Activated CD4-positive, alpha-beta T cell treated with anti-CD3 and anti-CD28 coated beads for 36 hours (primary cell): ENCODE results near the gene KCNIP4. TPM values are rescaled to one million over a fixed set of nuclear protein-coding genes. Genes with fewer than 3 reads are reported as not detected.

Experiments used
- ATAC-seq: fragments of 200-7000 bp; cut with Tn5 transposase; one replicate; pipeline ENCODE4 v1.10.0; 2021; ENCODE audit warnings: mild to moderate bottlenecking, moderate library complexity
- CTCF ChIA-PET: fragments of 350-600 bp; sonication (Branson Sonifier 250); formaldehyde crosslinking; loops from one replicate; lab custom pipeline; 2021; ENCODE audit warnings: antibody characterized with exemption; lab: Charles Lee
- POLR2A ChIA-PET: fragments of 350-600 bp; sonication (Branson Sonifier 250); formaldehyde crosslinking; loops from one replicate; lab custom pipeline; 2021; ENCODE audit warnings: antibody characterized with exemption, inconsistent platforms; lab: Charles Lee
- DNase-seq: peaks from one replicate; pipeline ENCODE4 v3.0.0-alpha.2; 2020
- H3K27ac Mint-ChIP-seq: one replicate; pipeline ENCODE4 v1.8.0; 2021; ENCODE audit warnings: mixed read lengths
- H3K27me3 Mint-ChIP-seq: one replicate; pipeline ENCODE4 v1.8.0; 2021; ENCODE audit warnings: mixed read lengths
- H3K36me3 Mint-ChIP-seq: one replicate; pipeline ENCODE4 v1.8.0; 2021; ENCODE audit warnings: low read depth, mixed read lengths
- H3K4me1 Mint-ChIP-seq: one replicate; pipeline ENCODE4 v1.8.0; 2021; ENCODE audit warnings: mixed read lengths
- H3K4me3 Mint-ChIP-seq: one replicate; pipeline ENCODE4 v1.8.0; 2021; ENCODE audit warnings: mild to moderate bottlenecking, moderate library complexity, mixed read lengths
- H3K9me3 Mint-ChIP-seq: one replicate; pipeline ENCODE4 v1.8.0; 2021; ENCODE audit warnings: low read depth, mixed read lengths
- intact Hi-C, 2 experiments: fragments of 100-400 bp; cut with DNase I in 1 of 2; cut with micrococcal nuclease in 1 of 2; formaldehyde crosslinking; loops; one replicate each; pipeline versions ENCODE4 v1.14.2 to v1.15.1; 2022 to 2024; cut with DNase I, micrococcal nuclease
- total RNA-seq, 2 experiments: library from RNA; stranded (reverse); gene quantifications; one replicate each; pipeline ENCODE4 v1.2.3, GENCODE V29; 2021

Gene KCNIP4
- total RNA-seq, 2 experiments from 2014 or later, result not detected

GRCh38 chr4:21722157-21722839 lies 226.3 kb downstream of the KCNIP4 start:
- Mint-ChIP-seq H3K9me3 (no peaks in the 10 kb centered on the region), H3K4me1 (no peaks in the 10 kb centered on the region), H3K4me3 (no peak overlapping the region), H3K27ac (no peak overlapping the region), H3K27me3 (no peaks in the 10 kb centered on the region), H3K36me3 (no peaks in the 10 kb centered on the region)
- ChIA-PET POLR2A (no interaction called here), CTCF (no interaction called here)
- DNase-seq (no peak), ATAC-seq (no peak)
- intact Hi-C loops, result no loop called here

GRCh38 chr4:21716531-21716930 lies 232.0 kb downstream of the KCNIP4 start:
- Mint-ChIP-seq H3K9me3 (peaks cover 2% of the 10 kb centered on the region), H3K27ac (no peak overlapping the region), H3K27me3 (peaks cover 2% of the 10 kb centered on the region), H3K36me3 (no peaks in the 10 kb centered on the region), H3K4me3 (no peak overlapping the region), H3K4me1 (no peaks in the 10 kb centered on the region)
- intact Hi-C loops, result no loop called here
- DNase-seq, result no peak
- ATAC-seq, result no peak
- ChIA-PET CTCF (no interaction called here), POLR2A (no interaction called here)

- Mint-ChIP-seq H3K9me3 (no peaks in the 10 kb centered on the region), H3K27ac (no peak overlapping the region), H3K4me3 (no peak overlapping the region), H3K27me3 (no peaks in the 10 kb centered on the region), H3K36me3 (no peaks in the 10 kb centered on the region), H3K4me1 (no peaks in the 10 kb centered on the region)
- ATAC-seq (no peak), DNase-seq (no peak)
- intact Hi-C loops, result no loop called here
- ChIA-PET CTCF (no interaction called here), POLR2A (no interaction called here)
Measured at GRCh38 chr4:21710179-21710835, 238.3 kb downstream of the KCNIP4 start.

- Mint-ChIP-seq H3K27ac (no peak overlapping the region), H3K4me1 (no peaks in the 10 kb centered on the region), H3K4me3 (no peak overlapping the region), H3K9me3 (no peaks in the 10 kb centered on the region), H3K27me3 (no peaks in the 10 kb centered on the region), H3K36me3 (no peaks in the 10 kb centered on the region)
- ChIA-PET CTCF (no interaction called here), POLR2A (no interaction called here)
- intact Hi-C loops, result no loop called here
- ATAC-seq (no peak), DNase-seq (no peak)
Measured at GRCh38 chr4:21709761-21710160, 238.8 kb downstream of the KCNIP4 start.

- Mint-ChIP-seq H3K27ac (no peak overlapping the region), H3K4me1 (no peaks in the 10 kb centered on the region), H3K27me3 (no peaks in the 10 kb centered on the region), H3K9me3 (no peaks in the 10 kb centered on the region), H3K4me3 (no peak overlapping the region), H3K36me3 (no peaks in the 10 kb centered on the region)
- CTCF ChIA-PET, result interaction anchor here (0.7 kb wide), 1 partner anchor 62 kb away, joined by 3 read pairs; no protein-coding TSS in a partner anchor
- POLR2A ChIA-PET, result no interaction called here
- DNase-seq (no peak), ATAC-seq (no peak)
- intact Hi-C loops, result no loop called here
Measured at GRCh38 chr4:21709031-21709430, 239.5 kb downstream of the KCNIP4 start.

- no peaks in the 10 kb centered on the region for H3K4me1 Mint-ChIP-seq
- H3K4me3 Mint-ChIP-seq, result no peak overlapping the region
- no peaks in the 10 kb centered on the region for H3K36me3 Mint-ChIP-seq
- H3K27ac Mint-ChIP-seq, result no peak overlapping the region
- H3K27me3 Mint-ChIP-seq, result peaks cover 4% of the 10 kb centered on the region
- intact Hi-C loops, result no loop called here
- no peak for ATAC-seq
- no peak for DNase-seq
- ChIA-PET CTCF (no interaction called here), POLR2A (no interaction called here)
- H3K9me3 Mint-ChIP-seq, result no peaks in the 10 kb centered on the region
Measured at GRCh38 chr4:21699446-21699845, 249.1 kb downstream of the KCNIP4 start.

- ChIA-PET POLR2A (no interaction called here), CTCF (no interaction called here)
- H3K4me1 Mint-ChIP-seq, result no peaks in the 10 kb centered on the region
- no peak overlapping the region for H3K27ac Mint-ChIP-seq
- no peak overlapping the region for H3K4me3 Mint-ChIP-seq
- peaks cover 6% of the 10 kb centered on the region for H3K27me3 Mint-ChIP-seq
- H3K9me3 Mint-ChIP-seq, result no peaks in the 10 kb centered on the region
- no peaks in the 10 kb centered on the region for H3K36me3 Mint-ChIP-seq
- ATAC-seq (no peak), DNase-seq (peak; percentile 18)
- intact Hi-C loops, result no loop called here
Measured at GRCh38 chr4:21697583-21697982, 251.0 kb downstream of the KCNIP4 start.

- no peaks in the 10 kb centered on the region for H3K9me3 Mint-ChIP-seq
- peaks cover 6% of the 10 kb centered on the region for H3K27me3 Mint-ChIP-seq
- intact Hi-C loops, result no loop called here
- POLR2A ChIA-PET, result no interaction called here
- no peak overlapping the region for H3K4me3 Mint-ChIP-seq
- H3K27ac Mint-ChIP-seq, result no peak overlapping the region
- H3K4me1 Mint-ChIP-seq, result no peaks in the 10 kb centered on the region
- H3K36me3 Mint-ChIP-seq, result no peaks in the 10 kb centered on the region
- no peak for DNase-seq
- ATAC-seq, result no peak
- CTCF ChIA-PET, result interaction anchor here (1.2 kb wide), 1 partner anchor 9 kb away, joined by 3 read pairs; no protein-coding TSS in a partner anchor
Measured at GRCh38 chr4:21695141-21695540, 253.4 kb downstream of the KCNIP4 start.

- POLR2A ChIA-PET, result no interaction called here
- Mint-ChIP-seq H3K4me3 (no peak overlapping the region), H3K9me3 (no peaks in the 10 kb centered on the region), H3K27me3 (peaks cover 6% of the 10 kb centered on the region), H3K36me3 (no peaks in the 10 kb centered on the region), H3K27ac (no peak overlapping the region), H3K4me1 (no peaks in the 10 kb centered on the region)
- DNase-seq, result no peak
- ATAC-seq, result no peak
- intact Hi-C loops, result no loop called here
- CTCF ChIA-PET, result no interaction called here
Measured at GRCh38 chr4:21692241-21692640, 256.3 kb downstream of the KCNIP4 start.

- peaks cover 2% of the 10 kb centered on the region for H3K27me3 Mint-ChIP-seq
- ChIA-PET CTCF (no interaction called here), POLR2A (no interaction called here)
- ATAC-seq (no peak), DNase-seq (no peak)
- H3K4me3 Mint-ChIP-seq, result no peak overlapping the region
- intact Hi-C loops, result no loop called here
- H3K9me3 Mint-ChIP-seq, result peaks cover 2% of the 10 kb centered on the region
- no peak overlapping the region for H3K27ac Mint-ChIP-seq
- H3K36me3 Mint-ChIP-seq, result no peaks in the 10 kb centered on the region
- no peaks in the 10 kb centered on the region for H3K4me1 Mint-ChIP-seq
Measured at GRCh38 chr4:21688596-21689265, 259.8 kb downstream of the KCNIP4 start.

- POLR2A ChIA-PET, result no interaction called here
- Mint-ChIP-seq H3K4me1 (no peaks in the 10 kb centered on the region), H3K27me3 (no peaks in the 10 kb centered on the region), H3K9me3 (peaks cover 4% of the 10 kb centered on the region), H3K36me3 (no peaks in the 10 kb centered on the region), H3K4me3 (no peak overlapping the region), H3K27ac (no peak overlapping the region)
- ATAC-seq (no peak), DNase-seq (no peak)
- CTCF ChIA-PET, result no interaction called here
- intact Hi-C loops, result no loop called here
Measured at GRCh38 chr4:21685911-21686310, 262.7 kb downstream of the KCNIP4 start.
